Activated CD4-positive, alpha-beta T cell treated with anti-CD3 and anti-CD28 coated beads, Interleukin-2, amount 10 ng/mL, durations not matched to agents 24 days and 14 days (primary cell): ENCODE data around the gene PCNP. TPM values are rescaled to one million over a fixed set of nuclear protein-coding genes. Genes with fewer than 3 reads are reported as not detected.
"Not testable (repeated sequence)": the region's sequence is repeated elsewhere in the genome, so short reads cannot be mapped to it uniquely, and the experiment has no call there.

Experiments used
- DNase-seq: peaks from one replicate; pipeline ENCODE4 v3.0.0; 2022
- H3K27ac Mint-ChIP-seq: one replicate; pipeline ENCODE4 v1.8.0; 2022; ENCODE audit warnings: mild to moderate bottlenecking, mixed read lengths
- H3K27me3 Mint-ChIP-seq: one replicate; pipeline ENCODE4 v1.8.0; 2022; ENCODE audit warnings: mixed read lengths
- H3K36me3 Mint-ChIP-seq: one replicate; pipeline ENCODE4 v1.8.0; 2022; ENCODE audit warnings: low read depth, mild to moderate bottlenecking, mixed read lengths
- H3K4me1 Mint-ChIP-seq: one replicate; pipeline ENCODE4 v1.8.0; 2021; ENCODE audit warnings: mixed read lengths
- H3K4me3 Mint-ChIP-seq: one replicate; pipeline ENCODE4 v1.8.0; 2022; ENCODE audit warnings: mild to moderate bottlenecking, moderate library complexity, mixed read lengths
- H3K9me3 Mint-ChIP-seq: one replicate; pipeline ENCODE4 v1.8.0; 2021; ENCODE audit warnings: mixed read lengths
- intact Hi-C: fragments of 100-400 bp; cut with micrococcal nuclease; formaldehyde crosslinking; loops from one replicate; pipeline ENCODE4 v1.15.1; 2023
- total RNA-seq: library from RNA; stranded (reverse); gene quantifications from 2 replicates; pipeline ENCODE4 v1.2.3, GENCODE V29; 2022

Gene PCNP
- total RNA-seq, 1 donor from 2014 or later, result 205 TPM

DNA sequence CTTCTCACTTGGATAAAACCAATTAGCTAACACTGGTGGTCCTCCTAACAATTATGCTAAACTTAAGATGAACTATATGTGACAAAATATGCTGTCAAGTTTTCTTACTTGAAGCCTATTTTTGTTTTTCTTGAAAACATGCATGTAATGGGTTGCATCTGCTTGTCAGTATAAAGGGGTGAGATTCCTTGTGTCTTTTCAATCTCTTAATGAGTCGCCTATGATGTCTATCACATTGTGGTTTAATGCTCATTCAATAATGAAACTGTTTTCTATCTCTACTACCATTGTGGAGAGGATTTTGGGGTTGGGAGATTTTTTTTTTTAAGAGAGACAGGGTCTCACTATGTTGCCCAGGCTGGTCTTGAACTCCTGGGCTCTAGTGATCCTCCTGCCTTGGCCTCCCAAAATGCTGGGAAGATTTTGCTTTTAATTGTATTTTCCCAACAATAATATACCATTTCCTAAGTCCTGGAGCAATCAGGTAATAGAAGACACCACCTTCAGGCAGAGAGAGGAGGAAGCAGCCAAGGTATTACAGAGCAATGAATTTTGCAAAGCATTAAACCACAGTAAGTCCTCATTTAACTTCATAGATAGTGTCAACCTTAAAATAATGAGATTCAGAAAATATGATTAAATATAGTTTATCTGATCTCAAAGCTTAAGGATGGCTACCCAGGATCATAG lies 29.7 kb upstream of the PCNP start:
- intact Hi-C loops, result no loop called here
- Mint-ChIP-seq H3K4me1 (peaks cover 25% of the 10 kb centered on the region), H3K27ac (peak overlapping the region; percentile 18), H3K4me3 (peak overlapping the region; percentile 9), H3K36me3 (peaks cover 3% of the 10 kb centered on the region), H3K9me3 (peaks cover 3% of the 10 kb centered on the region), H3K27me3 (peaks cover 3% of the 10 kb centered on the region)
- DNase-seq, result no peak

- intact Hi-C loops, result no loop called here
- no peaks in the 10 kb centered on the region for H3K36me3 Mint-ChIP-seq
- H3K4me1 Mint-ChIP-seq, result peaks cover 12% of the 10 kb centered on the region
- H3K27me3 Mint-ChIP-seq, result no peaks in the 10 kb centered on the region
- no peak for DNase-seq
- H3K9me3 Mint-ChIP-seq, result peaks cover 3% of the 10 kb centered on the region
- no peak overlapping the region for H3K27ac Mint-ChIP-seq
- no peak overlapping the region for H3K4me3 Mint-ChIP-seq
Measured at GRCh38 chr3:101548527-101549105, 25.4 kb upstream of the PCNP start.

- DNase-seq, result no peak
- H3K36me3 Mint-ChIP-seq, result no peaks in the 10 kb centered on the region
- H3K9me3 Mint-ChIP-seq, result peaks cover 3% of the 10 kb centered on the region
- intact Hi-C loops, result no loop called here
- peaks cover 5% of the 10 kb centered on the region for H3K4me1 Mint-ChIP-seq
- no peaks in the 10 kb centered on the region for H3K27me3 Mint-ChIP-seq
- no peak overlapping the region for H3K27ac Mint-ChIP-seq
- no peak overlapping the region for H3K4me3 Mint-ChIP-seq
Measured at GRCh38 chr3:101549473-101549872, 24.5 kb upstream of the PCNP start.

DNA sequence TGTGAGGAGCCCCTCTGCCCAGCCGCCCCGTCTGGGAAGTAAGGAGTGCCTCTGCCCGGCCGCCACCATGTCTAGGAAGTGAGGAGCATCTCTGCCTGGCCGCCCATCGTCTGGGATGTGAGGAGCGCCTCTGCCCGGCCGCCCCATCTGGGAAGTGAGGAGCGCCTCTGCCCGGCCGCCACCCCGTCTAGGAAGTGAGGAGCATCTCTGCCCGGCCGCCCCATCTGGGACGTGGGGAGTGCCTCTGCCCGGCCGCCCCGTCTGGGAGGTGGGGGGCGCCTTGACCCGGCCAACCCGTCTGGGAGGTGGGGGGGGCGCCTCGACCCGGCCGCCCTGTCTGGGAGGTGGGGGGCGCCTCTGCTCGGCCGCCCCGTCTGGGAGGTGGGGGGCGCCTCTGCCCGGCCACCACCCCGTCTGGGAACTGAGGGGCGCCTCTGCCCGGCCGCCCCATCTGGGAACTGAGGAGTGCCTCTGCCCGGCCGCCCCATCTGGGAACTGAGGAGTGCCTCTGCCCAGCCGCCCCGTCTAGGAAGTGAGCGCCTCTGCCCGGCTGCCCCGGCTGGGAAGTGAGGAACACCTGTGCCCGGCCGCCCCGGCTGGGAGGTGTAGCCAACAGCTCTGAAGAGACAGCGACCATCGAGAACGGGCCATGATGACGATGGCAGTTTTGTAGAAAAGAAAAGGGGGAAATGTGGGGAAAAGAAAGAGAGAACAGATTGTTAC lies 22.5 kb upstream of the PCNP start:
- H3K27me3 Mint-ChIP-seq, H3K36me3 Mint-ChIP-seq, H3K27ac Mint-ChIP-seq, H3K4me1 Mint-ChIP-seq, H3K4me3 Mint-ChIP-seq, H3K9me3 Mint-ChIP-seq, DNase-seq, intact Hi-C loops: not testable (repeated sequence)

- H3K9me3 Mint-ChIP-seq, H3K36me3 Mint-ChIP-seq, H3K4me1 Mint-ChIP-seq, DNase-seq, H3K27ac Mint-ChIP-seq, intact Hi-C loops, H3K4me3 Mint-ChIP-seq: not testable (repeated sequence)
- peaks cover 11% of the 10 kb centered on the region for H3K27me3 Mint-ChIP-seq
Measured at GRCh38 chr3:101553381-101553780, 20.6 kb upstream of the PCNP start.

- H3K4me3 Mint-ChIP-seq, result no peak overlapping the region
- H3K27me3 Mint-ChIP-seq, result peaks cover 11% of the 10 kb centered on the region
- intact Hi-C loops, result no loop called here
- no peaks in the 10 kb centered on the region for H3K9me3 Mint-ChIP-seq
- no peak overlapping the region for H3K27ac Mint-ChIP-seq
- H3K4me1 Mint-ChIP-seq, result peaks cover 4% of the 10 kb centered on the region
- no peaks in the 10 kb centered on the region for H3K36me3 Mint-ChIP-seq
- DNase-seq, result no peak
Measured at GRCh38 chr3:101556064-101556463, 17.9 kb upstream of the PCNP start.

- Mint-ChIP-seq H3K4me3 (peak within 1 kb of the TSS; percentile 98), H3K27me3 (peaks cover 2% of the 10 kb centered on the region), H3K9me3 (no peaks in the 10 kb centered on the region), H3K4me1 (peaks cover 30% of the 10 kb centered on the region), H3K36me3 (peaks cover 43% of the 10 kb centered on the region), H3K27ac (peak within 1 kb of the TSS; percentile 99)
- intact Hi-C loops, result loop anchor here (1.0 kb wide), 3 partner anchors 12 to 48 kb away; partner anchors contain the start of gene SENP7
- DNase-seq, result peak; percentile 98
Measured at GRCh38 chr3:101561630-101562328, 12.2 kb upstream of the PCNP start, which contains the start of gene TRMT10C. Gene TRMT10C, plus strand, starts transcription at chr3:101561868. Its CDS starts 2,914 bp downstream, at chr3:101564782.

DNA sequence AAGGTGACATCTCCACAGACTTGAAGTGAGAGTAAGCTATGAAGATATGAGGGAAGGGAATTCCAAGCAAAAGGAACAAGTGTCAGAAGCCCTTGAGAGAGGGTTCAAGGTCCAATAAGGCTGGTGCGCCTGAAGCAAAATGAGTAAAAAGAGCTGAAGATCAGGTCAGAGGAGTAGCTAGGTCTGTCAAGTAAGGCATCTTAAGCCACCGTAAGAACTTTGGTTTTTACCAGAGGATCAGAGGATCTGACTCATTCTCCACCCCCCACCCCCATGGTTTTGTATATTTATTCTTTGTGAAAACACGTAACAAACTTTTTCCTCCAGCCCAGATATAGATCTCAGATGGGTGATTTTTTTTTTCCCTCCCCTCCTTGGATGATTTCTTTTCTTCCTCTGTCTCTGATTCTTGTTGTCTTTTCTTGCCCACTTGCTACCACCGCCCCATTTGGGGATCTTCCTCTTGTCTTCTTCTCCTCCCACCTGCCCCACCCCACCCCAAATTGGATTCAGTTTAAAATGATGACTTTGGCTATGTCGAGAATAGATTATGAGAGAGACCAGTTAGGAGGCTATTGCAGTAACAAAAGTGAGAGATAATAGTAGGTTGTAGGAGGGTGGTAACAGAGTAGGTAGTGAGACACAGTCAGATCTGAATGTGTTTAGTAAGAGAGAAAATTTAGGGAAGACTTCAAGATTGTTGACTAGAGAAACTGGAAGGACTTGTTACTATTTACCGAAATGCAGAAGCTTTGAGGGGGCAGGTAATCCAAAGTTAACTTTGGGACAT lies 6.3 kb upstream of the PCNP start:
- intact Hi-C loops, result loop anchor here (1.0 to 2.0 kb wide), 2 partner anchors 49 to 283 kb away; no protein-coding TSS in a partner anchor
- no peak for DNase-seq
- Mint-ChIP-seq H3K9me3 (no peaks in the 10 kb centered on the region), H3K36me3 (peaks cover 54% of the 10 kb centered on the region), H3K4me3 (peak overlapping the region; percentile 69), H3K4me1 (peaks cover 56% of the 10 kb centered on the region), H3K27ac (peak overlapping the region; percentile 96), H3K27me3 (no peaks in the 10 kb centered on the region)

DNA sequence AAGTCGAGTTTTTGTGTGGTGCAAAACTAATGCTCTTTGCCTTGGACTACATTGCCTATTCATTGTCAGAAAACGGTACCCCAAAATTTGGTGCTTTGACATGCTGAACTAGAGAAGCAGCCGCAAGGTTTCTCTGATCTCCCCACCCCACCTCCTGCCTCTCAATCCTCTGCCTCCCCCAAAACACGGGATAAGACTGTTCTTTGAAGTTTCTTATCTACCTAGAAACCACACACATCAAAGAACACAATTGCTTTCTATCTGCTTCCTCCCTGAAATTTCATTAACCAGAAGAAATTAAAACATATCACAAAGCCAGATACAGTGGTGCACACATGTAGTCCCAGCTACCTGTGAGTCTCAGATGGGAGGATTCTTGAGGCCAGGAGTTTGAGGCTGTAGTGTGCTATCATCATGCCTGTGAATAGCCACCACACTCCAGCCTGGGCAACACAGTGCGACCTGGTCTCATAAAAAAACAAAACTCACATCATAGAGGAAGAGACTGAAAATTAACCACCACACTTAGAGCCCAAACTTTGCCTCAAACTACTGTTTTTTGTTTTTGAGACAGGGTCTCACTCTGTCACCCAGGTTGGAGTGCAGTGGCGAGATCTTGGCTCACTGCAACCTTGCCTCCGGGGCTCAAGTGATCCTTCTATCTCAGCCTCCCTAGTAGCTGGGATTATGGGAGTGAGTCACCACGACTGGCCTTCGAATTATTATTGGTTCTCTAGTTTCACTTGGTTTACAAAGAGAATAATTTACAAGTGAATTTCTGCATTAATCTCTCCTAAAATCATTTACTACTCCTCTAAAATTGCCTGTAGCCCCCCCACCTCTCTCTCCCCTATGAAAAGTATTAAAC lies 2.7 kb upstream of the PCNP start:
- DNase-seq, result no peak
- Mint-ChIP-seq H3K36me3 (peaks cover 30% of the 10 kb centered on the region), H3K4me1 (peaks cover 51% of the 10 kb centered on the region), H3K9me3 (no peaks in the 10 kb centered on the region), H3K4me3 (peak overlapping the region; percentile 18), H3K27ac (peak overlapping the region; percentile 51), H3K27me3 (no peaks in the 10 kb centered on the region)
- intact Hi-C loops, result loop anchor here (5.0 to 10.0 kb wide), 4 partner anchors 189 to 1169 kb away; partner anchors contain the start of genes LNP1, TFG and TOMM70

- DNase-seq, result peak; percentile 88
- H3K9me3 Mint-ChIP-seq, result peaks cover 3% of the 10 kb centered on the region
- peaks cover 29% of the 10 kb centered on the region for H3K36me3 Mint-ChIP-seq
- intact Hi-C loops, result loop anchor here (1.0 to 10.0 kb wide), 8 partner anchors 56 to 1172 kb away; partner anchors contain the start of genes CEP97, LNP1, RPL24 and TFG
- peak overlapping the region; percentile 95 for H3K27ac Mint-ChIP-seq
- H3K4me1 Mint-ChIP-seq, result peaks cover 47% of the 10 kb centered on the region
- H3K4me3 Mint-ChIP-seq, result peak overlapping the region; percentile 94
- H3K27me3 Mint-ChIP-seq, result no peaks in the 10 kb centered on the region
Measured at GRCh38 chr3:101574388-101575112, 570 bp downstream of the PCNP start.

DNA sequence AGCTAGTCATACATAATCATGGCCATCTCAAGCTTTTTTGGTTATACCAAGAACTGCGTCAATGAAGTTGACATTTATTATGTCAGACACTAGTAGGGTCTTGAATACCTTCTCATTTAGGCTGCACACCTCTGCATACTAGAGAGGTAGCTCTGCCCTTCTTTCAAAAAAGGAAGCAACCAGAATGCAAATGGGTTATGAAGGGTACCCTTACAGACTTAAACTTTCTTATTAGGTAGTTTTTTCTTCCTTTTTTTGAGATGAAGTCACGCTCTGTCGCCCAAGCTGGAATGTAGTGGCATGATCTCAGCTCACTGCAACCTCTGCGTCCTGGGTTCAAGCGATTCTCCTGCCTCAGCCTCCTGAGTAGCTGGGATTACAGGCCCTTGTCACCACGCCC lies 3.3 kb downstream of the PCNP start:
- no peak overlapping the region for H3K4me3 Mint-ChIP-seq
- DNase-seq, result no peak
- no peaks in the 10 kb centered on the region for H3K27me3 Mint-ChIP-seq
- peaks cover 3% of the 10 kb centered on the region for H3K9me3 Mint-ChIP-seq
- H3K4me1 Mint-ChIP-seq, result peaks cover 34% of the 10 kb centered on the region
- intact Hi-C loops, result loop anchor here (10.0 kb wide), 1 partner anchor 208 kb away; no protein-coding TSS in a partner anchor
- no peak overlapping the region for H3K27ac Mint-ChIP-seq
- peaks cover 38% of the 10 kb centered on the region for H3K36me3 Mint-ChIP-seq

DNA sequence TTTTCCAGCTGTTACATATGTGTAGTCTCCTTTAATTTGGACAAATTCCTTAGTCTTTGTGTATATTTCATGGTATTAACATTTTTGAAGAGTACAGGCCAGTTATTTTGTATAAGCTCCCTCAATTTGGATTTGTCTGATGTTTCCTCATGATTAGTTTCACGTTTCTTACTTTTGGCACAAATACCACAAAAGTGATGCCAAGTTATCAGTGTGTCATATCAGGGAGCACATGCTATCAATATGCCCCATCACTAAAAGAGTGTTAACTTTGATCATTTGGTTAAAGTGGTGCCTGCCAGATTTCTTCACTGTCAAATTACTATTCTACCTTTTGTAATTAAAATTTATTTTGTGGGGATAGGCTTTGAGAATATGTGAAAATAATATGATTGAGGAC lies 14.6 kb downstream of the PCNP start:
- peaks cover 70% of the 10 kb centered on the region for H3K36me3 Mint-ChIP-seq
- DNase-seq, result no peak
- intact Hi-C loops, result no loop called here
- H3K9me3 Mint-ChIP-seq, result no peaks in the 10 kb centered on the region
- H3K27me3 Mint-ChIP-seq, result no peaks in the 10 kb centered on the region
- peaks cover 15% of the 10 kb centered on the region for H3K4me1 Mint-ChIP-seq
- H3K4me3 Mint-ChIP-seq, result no peak overlapping the region
- no peak overlapping the region for H3K27ac Mint-ChIP-seq
